HepG2 (cell line): ENCODE measurements around the gene RNPEPL1. TPM values are rescaled to one million over a fixed set of nuclear protein-coding genes. Genes with fewer than 3 reads are reported as not detected.

Source experiments
- GABPA ChIP-seq, 2 experiments: IDR thresholded peaks; 2 replicates each; pipeline ENCODE4 v1.6.1; 2011 to 2016; ENCODE audit warnings: low read depth in 2 of 2, low read length in 1 of 2, missing biosample characterization in 1 of 2, missing genetic modification characterization in 1 of 2
- HOXA9 ChIP-seq: sonication (generic); formaldehyde crosslinking; IDR thresholded peaks from 2 replicates; pipeline ENCODE4 v1.8.1; 2022; ENCODE audit warnings: missing genetic modification reagents, mild to moderate bottlenecking, moderate library complexity, borderline replicate concordance
- MIER3 ChIP-seq: IDR thresholded peaks from 2 replicates; pipeline ENCODE4 v1.6.1; 2016; ENCODE audit warnings: missing compliant biosample characterization, borderline replicate concordance
- NPAS2 ChIP-seq: sonication (generic); formaldehyde crosslinking; IDR thresholded peaks from 2 replicates; pipeline ENCODE4 v1.8.0; 2022; ENCODE audit warnings: mild to moderate bottlenecking, missing genetic modification reagents, borderline replicate concordance
- SNRNP70 ChIP-seq: fragments of 200-400 bp; formaldehyde crosslinking; IDR thresholded peaks from 2 replicates; pipeline ENCODE4 v1.6.1; 2017; ENCODE audit warnings: mild to moderate bottlenecking, low read depth, low read length, moderate library complexity
- ZBTB3 ChIP-seq: sonication (generic); formaldehyde crosslinking; IDR thresholded peaks from 2 replicates; pipeline ENCODE4 v1.4.0; 2020; ENCODE audit warnings: low read depth, mild to moderate bottlenecking, moderate library complexity, missing genetic modification reagents, borderline replicate concordance
- ZNF501 ChIP-seq: sonication (generic); formaldehyde crosslinking; IDR thresholded peaks from 2 replicates; pipeline ENCODE4 v1.5.1; 2020; ENCODE audit warnings: mild to moderate bottlenecking, moderate library complexity, missing genetic modification reagents
- ZNF850 ChIP-seq: sonication (generic); formaldehyde crosslinking; conservative IDR thresholded peaks from 2 replicates; pipeline ENCODE4 v1.9.0; 2021; ENCODE audit warnings: mild to moderate bottlenecking, missing genetic modification reagents
- polyA plus RNA-seq, 8 experiments: library from polyadenylated mRNA; depleted of rRNA in 3 of 8; stranded (reverse) in 7 of 8; unstranded in 1 of 8; fragments of >200 nt; fragmentation: Illumina TruSeq in 4 of 8; extraction: Trizol in 4 of 8; gene quantifications; 2 replicates each; pipeline versions ENCODE4 v1.2.1 to v1.2.3, GENCODE V29; 2011 to 2016; ENCODE audit warnings: low read depth in 4 of 8, missing spikeins in 1 of 8, mixed read lengths in 1 of 8; ENCODE audit not compliant: insufficient read depth in 1 of 8
- total RNA-seq, 5 experiments: library from RNA; depleted of rRNA; stranded (reverse); fragments of >200 nt; fragmentation: Illumina TruSeq; extraction: Trizol; gene quantifications; 2 replicates each; pipeline ENCODE4 v1.2.3, GENCODE V29; 2016; ENCODE audit warnings: low read depth in 1 of 5
- TF ChIP-seq, protein P1 (sequence below): sonication (generic); formaldehyde crosslinking; IDR thresholded peaks from 2 replicates; pipeline ENCODE4 v1.9.0; 2022; ENCODE audit warnings: low read depth, missing genetic modification reagents
- TF ChIP-seq, protein P2 (sequence below): IDR thresholded peaks from 2 replicates; pipeline ENCODE4 v1.6.1; 2016; ENCODE audit warnings: missing compliant biosample characterization, missing genetic modification reagents, borderline replicate concordance
- TF ChIP-seq, protein P3 (sequence below): sonication (generic); formaldehyde crosslinking; IDR thresholded peaks from 2 replicates; pipeline ENCODE4 v1.5.0; 2020; ENCODE audit warnings: mild to moderate bottlenecking, missing genetic modification reagents
- TF ChIP-seq, protein P4 (sequence below): sonication (generic); formaldehyde crosslinking; IDR thresholded peaks from 2 replicates; pipeline ENCODE4 v1.5.0; 2020; ENCODE audit warnings: missing genetic modification reagents
- TF ChIP-seq, protein P5 (sequence below): sonication (generic); formaldehyde crosslinking; IDR thresholded peaks from 2 replicates; pipeline ENCODE4 v1.5.0; 2020; ENCODE audit warnings: mild to moderate bottlenecking, missing genetic modification reagents, borderline replicate concordance

RNPEPL1 gene
- total and polyA plus RNA-seq, 2 of the 13 experiments (the other 11 are each of a cell fraction or from before 2014, with no cell fraction given) = 13.0 to 18.0 TPM

DNA sequence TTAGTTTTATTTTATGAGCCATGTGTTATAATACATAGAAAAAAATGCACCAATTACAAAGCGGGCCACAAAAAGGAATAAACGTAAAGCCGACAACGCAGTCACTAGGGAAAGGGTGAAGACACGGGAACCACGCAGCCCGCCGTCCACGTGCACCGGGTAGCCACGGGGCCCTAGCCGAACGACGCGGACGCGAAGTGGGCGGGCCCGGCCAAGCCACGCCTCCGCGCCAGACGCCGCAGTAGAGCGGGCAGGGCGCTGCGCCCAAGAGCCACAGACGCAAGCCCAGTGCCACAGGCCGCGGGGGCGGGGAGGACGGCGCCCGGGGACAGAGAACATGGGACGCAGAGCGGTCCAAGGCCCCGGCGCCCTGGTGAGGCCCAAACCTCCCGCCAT is 8.2 kb upstream of the RNPEPL1 start, which contains the start of gene DUSP28 (continued):
- TF ChIP-seq, protein P1, sequence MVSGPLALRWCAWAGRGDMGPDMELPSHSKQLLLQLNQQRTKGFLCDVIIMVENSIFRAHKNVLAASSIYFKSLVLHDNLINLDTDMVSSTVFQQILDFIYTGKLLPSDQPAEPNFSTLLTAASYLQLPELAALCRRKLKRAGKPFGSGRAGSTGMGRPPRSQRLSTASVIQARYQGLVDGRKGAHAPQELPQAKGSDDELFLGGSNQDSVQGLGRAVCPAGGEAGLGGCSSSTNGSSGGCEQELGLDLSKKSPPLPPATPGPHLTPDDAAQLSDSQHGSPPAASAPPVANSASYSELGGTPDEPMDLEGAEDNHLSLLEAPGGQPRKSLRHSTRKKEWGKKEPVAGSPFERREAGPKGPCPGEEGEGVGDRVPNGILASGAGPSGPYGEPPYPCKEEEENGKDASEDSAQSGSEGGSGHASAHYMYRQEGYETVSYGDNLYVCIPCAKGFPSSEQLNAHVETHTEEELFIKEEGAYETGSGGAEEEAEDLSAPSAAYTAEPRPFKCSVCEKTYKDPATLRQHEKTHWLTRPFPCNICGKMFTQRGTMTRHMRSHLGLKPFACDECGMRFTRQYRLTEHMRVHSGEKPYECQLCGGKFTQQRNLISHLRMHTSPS (CRISPR knock-in tag) = peak; percentile 74
- TF ChIP-seq, protein P2, sequence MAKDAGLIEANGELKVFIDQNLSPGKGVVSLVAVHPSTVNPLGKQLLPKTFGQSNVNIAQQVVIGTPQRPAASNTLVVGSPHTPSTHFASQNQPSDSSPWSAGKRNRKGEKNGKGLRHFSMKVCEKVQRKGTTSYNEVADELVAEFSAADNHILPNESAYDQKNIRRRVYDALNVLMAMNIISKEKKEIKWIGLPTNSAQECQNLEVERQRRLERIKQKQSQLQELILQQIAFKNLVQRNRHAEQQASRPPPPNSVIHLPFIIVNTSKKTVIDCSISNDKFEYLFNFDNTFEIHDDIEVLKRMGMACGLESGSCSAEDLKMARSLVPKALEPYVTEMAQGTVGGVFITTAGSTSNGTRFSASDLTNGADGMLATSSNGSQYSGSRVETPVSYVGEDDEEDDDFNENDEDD = peak; percentile 93
- TF ChIP-seq ZBTB3 (CRISPR knock-in tag) (no peak), ZNF501 (CRISPR knock-in tag) (no peak), NPAS2 (no peak), HOXA9 (CRISPR knock-in tag) (peak; percentile 73), GABPA (IDR thresholded peaks at IDR 0.05; ENCODE audit: low read depth, low read length) (no peak), GABPA (CRISPR knock-in tag; IDR thresholded peaks at IDR 0.05; ENCODE audit: low read depth) (no peak; the same call in 1 of the 2 replicates), SNRNP70 (no peak), ZNF850 (CRISPR knock-in tag) (no peak; the same call in 1 of the 2 replicates), MIER3 (peak; percentile 65; the same call in 1 of the 2 replicates)
- TF ChIP-seq, protein P3, sequence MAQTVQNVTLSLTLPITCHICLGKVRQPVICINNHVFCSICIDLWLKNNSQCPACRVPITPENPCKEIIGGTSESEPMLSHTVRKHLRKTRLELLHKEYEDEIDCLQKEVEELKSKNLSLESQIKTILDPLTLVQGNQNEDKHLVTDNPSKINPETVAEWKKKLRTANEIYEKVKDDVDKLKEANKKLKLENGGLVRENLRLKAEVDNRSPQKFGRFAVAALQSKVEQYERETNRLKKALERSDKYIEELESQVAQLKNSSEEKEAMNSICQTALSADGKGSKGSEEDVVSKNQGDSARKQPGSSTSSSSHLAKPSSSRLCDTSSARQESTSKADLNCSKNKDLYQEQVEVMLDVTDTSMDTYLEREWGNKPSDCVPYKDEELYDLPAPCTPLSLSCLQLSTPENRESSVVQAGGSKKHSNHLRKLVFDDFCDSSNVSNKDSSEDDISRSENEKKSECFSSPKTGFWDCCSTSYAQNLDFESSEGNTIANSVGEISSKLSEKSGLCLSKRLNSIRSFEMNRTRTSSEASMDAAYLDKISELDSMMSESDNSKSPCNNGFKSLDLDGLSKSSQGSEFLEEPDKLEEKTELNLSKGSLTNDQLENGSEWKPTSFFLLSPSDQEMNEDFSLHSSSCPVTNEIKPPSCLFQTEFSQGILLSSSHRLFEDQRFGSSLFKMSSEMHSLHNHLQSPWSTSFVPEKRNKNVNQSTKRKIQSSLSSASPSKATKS (CRISPR knock-in tag) = no peak
- TF ChIP-seq, protein P4, sequence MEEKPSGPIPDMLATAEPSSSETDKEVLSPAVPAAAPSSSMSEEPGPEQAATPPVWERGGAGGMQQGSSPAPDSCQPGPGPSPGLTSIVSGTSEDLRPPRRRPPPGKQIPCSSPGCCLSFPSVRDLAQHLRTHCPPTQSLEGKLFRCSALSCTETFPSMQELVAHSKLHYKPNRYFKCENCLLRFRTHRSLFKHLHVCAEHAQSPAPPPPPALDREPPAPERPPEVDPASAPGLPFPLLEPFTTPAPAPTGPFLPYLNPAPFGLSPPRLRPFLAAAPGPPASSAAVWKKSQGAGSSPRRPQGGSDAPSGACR (CRISPR knock-in tag) = no peak
- TF ChIP-seq, protein P5, sequence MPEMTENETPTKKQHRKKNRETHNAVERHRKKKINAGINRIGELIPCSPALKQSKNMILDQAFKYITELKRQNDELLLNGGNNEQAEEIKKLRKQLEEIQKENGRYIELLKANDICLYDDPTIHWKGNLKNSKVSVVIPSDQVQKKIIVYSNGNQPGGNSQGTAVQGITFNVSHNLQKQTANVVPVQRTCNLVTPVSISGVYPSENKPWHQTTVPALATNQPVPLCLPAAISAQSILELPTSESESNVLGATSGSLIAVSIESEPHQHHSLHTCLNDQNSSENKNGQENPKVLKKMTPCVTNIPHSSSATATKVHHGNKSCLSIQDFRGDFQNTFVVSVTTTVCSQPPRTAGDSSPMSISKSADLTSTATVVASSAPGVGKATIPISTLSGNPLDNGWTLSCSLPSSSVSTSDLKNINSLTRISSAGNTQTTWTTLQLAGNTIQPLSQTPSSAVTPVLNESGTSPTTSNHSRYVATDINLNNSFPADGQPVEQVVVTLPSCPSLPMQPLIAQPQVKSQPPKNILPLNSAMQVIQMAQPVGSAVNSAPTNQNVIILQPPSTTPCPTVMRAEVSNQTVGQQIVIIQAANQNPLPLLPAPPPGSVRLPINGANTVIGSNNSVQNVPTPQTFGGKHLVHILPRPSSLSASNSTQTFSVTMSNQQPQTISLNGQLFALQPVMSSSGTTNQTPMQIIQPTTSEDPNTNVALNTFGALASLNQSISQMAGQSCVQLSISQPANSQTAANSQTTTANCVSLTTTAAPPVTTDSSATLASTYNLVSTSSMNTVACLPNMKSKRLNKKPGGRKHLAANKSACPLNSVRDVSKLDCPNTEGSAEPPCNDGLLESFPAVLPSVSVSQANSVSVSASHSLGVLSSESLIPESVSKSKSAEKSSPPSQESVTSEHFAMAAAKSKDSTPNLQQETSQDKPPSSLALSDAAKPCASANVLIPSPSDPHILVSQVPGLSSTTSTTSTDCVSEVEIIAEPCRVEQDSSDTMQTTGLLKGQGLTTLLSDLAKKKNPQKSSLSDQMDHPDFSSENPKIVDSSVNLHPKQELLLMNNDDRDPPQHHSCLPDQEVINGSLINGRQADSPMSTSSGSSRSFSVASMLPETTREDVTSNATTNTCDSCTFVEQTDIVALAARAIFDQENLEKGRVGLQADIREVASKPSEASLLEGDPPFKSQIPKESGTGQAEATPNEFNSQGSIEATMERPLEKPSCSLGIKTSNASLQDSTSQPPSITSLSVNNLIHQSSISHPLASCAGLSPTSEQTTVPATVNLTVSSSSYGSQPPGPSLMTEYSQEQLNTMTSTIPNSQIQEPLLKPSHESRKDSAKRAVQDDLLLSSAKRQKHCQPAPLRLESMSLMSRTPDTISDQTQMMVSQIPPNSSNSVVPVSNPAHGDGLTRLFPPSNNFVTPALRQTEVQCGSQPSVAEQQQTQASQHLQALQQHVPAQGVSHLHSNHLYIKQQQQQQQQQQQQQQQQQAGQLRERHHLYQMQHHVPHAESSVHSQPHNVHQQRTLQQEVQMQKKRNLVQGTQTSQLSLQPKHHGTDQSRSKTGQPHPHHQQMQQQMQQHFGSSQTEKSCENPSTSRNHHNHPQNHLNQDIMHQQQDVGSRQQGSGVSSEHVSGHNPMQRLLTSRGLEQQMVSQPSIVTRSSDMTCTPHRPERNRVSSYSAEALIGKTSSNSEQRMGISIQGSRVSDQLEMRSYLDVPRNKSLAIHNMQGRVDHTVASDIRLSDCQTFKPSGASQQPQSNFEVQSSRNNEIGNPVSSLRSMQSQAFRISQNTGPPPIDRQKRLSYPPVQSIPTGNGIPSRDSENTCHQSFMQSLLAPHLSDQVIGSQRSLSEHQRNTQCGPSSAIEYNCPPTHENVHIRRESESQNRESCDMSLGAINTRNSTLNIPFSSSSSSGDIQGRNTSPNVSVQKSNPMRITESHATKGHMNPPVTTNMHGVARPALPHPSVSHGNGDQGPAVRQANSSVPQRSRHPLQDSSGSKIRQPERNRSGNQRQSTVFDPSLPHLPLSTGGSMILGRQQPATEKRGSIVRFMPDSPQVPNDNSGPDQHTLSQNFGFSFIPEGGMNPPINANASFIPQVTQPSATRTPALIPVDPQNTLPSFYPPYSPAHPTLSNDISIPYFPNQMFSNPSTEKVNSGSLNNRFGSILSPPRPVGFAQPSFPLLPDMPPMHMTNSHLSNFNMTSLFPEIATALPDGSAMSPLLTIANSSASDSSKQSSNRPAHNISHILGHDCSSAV (CRISPR knock-in tag) = no peak
